Daoy (cell line): ENCODE measurements around the gene NWD2. TPM values are rescaled to one million over a fixed set of nuclear protein-coding genes. Genes with fewer than 3 reads are reported as not detected.

Source experiments
- DNase-seq: peaks from one replicate; pipeline ENCODE4 v3.0.0-alpha.2; 2015; ENCODE audit warnings: low read depth
- total RNA-seq: library from RNA; depleted of rRNA; stranded (reverse); fragments of >200 nt; shearing (Covaris generic); gene quantifications from 2 replicates; pipeline ENCODE4 v1.2.3, GENCODE V29; 2014

The NWD2 gene
- total RNA-seq, 1 experiment from 2014 or later, result not detected

- no peak for DNase-seq
Measured at GRCh38 chr4:37465296-37465695, 220.8 kb downstream of the NWD2 start.

GRCh38 chr4:37465845-37466244 lies 221.3 kb downstream of the NWD2 start:
- DNase-seq, result no peak

DNA sequence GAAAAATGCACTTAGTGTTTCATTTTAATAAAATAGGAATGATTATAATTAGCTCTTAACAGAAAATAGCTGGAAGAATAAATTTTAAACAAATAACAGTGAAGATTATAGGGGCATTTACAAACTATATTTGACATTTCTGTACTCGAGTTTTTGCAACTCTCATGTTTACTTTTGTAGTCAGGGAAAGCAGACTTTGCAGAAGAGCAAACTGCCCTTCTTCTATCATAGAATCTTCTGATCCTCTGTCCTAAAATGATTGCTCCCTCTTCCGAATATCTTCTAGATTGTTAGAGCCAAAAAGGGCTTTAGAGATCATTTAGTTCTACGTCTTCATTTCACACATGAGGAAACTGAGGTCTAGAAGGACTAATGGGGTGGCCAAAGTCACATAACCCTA lies 222.7 kb downstream of the NWD2 start:
- DNase-seq, result no peak

- no peak for DNase-seq
Measured at GRCh38 chr4:37467824-37468223, 223.3 kb downstream of the NWD2 start.

GRCh38 chr4:37469286-37469685 lies 224.7 kb downstream of the NWD2 start:
- no peak for DNase-seq

- no peak for DNase-seq
Measured at GRCh38 chr4:37470245-37470644, 225.7 kb downstream of the NWD2 start.

- DNase-seq, result no peak
Measured at GRCh38 chr4:37471093-37471492, 226.6 kb downstream of the NWD2 start.

GRCh38 chr4:37471971-37472370 lies 227.4 kb downstream of the NWD2 start:
- peak; percentile 44 for DNase-seq

GRCh38 chr4:37473807-37474206 lies 229.3 kb downstream of the NWD2 start:
- DNase-seq, result no peak

- DNase-seq, result no peak
Measured at GRCh38 chr4:37475087-37475486, 230.5 kb downstream of the NWD2 start.

- no peak for DNase-seq
Measured at GRCh38 chr4:37475776-37476175, 231.2 kb downstream of the NWD2 start.

DNA sequence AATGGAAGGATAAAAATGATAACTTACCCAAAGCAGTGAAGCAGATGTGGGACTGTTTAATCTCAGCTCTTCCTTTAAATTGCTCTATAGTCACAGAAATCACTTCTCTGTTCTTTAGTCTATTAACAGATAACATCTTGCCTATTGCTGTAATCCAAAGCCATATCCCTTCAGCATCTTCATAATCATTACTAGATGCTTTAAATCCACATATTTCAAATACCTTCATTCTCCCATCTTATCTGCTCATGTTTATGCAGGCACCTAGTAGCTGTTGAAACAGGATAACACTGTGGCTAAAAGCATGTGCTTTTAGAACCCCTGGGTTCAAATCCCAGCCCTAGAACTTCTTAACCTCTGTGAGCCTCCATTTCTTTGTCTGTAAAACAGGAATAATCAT lies 231.7 kb downstream of the NWD2 start:
- no peak for DNase-seq

DNA sequence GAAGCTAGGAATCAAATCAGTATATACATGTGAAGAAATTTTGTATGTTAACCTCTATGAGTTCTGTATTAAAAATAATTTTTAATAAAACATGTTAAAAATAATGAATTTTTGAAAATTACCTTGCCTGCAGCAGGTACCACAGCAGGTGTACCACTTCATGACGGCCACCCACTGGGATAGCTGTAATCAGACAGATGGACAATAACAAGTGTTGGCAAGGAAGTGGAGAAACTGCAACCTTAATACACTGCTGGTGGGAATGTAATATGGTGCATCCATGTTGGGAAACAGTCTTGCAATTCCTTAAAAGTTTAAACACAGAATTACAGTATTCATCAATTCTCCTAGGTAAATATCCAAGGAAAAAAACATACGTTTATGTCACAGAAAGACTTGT lies 232.1 kb downstream of the NWD2 start:
- no peak for DNase-seq

- no peak for DNase-seq
Measured at GRCh38 chr4:37477126-37477525, 232.6 kb downstream of the NWD2 start.

DNA sequence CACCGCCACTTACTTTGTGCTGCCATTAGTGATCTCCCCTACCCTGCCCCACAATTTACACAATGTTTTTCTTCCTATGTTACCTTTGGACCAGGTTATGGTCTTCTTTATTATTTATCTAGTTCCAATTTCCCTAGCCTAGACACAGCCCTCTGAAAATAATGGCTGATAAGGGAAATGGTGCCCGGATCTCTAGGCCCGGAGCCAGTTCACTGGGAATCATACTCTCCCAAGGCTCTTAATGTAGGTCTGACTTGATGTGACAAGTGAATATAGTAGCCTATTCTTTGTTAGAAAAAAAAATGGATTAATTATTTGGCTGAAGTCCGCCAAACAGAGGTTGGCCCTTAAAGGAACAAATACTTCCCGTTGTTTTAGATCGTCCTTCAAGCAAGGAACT lies 233.6 kb downstream of the NWD2 start:
- no peak for DNase-seq

DNA sequence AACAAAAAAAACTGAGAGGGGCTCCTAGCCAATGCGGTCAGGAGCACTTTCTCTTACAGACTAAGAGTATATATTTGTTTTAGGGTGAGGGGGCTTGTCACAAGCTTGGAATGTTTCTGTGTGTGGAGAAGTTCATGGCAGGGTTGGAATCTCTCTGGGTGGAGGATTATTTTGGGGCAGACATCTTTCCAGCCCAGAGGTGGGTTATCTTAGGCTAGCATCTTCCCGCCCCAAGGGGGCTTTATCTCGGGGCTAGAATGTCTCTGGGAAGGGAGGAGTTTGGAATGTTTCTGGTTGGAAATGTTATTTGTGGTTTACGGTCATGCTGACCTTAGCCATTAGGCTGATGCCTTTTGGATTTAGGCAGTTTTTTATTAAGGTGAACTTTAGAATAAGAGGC lies 236.0 kb downstream of the NWD2 start:
- DNase-seq, result no peak

DNA sequence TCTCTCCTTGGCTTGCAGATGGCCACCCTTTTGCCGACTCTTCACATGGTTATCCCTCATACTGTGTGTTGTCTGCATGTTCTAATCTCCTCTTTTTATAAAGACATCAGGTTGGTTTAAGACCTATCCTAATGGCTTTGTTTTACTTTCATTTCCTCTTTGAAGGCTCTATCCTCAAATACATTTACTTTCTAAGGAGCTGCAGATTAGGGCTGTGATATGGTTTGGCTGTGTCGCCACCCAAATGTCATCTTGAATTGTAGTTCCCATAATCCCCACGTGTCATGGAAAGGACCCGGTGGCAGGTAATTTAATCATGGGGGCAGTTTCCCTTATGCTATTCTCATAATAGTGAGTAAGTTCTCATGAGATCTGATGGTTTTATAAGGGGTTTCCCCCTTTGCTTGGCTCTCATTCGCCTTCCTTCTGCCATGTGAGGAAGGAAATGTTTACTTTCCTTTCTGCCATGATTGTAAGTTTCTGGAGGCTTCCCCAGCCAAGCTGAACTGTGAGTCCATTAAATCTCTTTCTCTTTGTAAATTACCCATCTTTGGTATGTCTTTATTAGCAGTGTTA lies 237.1 kb downstream of the NWD2 start:
- no peak for DNase-seq

DNA sequence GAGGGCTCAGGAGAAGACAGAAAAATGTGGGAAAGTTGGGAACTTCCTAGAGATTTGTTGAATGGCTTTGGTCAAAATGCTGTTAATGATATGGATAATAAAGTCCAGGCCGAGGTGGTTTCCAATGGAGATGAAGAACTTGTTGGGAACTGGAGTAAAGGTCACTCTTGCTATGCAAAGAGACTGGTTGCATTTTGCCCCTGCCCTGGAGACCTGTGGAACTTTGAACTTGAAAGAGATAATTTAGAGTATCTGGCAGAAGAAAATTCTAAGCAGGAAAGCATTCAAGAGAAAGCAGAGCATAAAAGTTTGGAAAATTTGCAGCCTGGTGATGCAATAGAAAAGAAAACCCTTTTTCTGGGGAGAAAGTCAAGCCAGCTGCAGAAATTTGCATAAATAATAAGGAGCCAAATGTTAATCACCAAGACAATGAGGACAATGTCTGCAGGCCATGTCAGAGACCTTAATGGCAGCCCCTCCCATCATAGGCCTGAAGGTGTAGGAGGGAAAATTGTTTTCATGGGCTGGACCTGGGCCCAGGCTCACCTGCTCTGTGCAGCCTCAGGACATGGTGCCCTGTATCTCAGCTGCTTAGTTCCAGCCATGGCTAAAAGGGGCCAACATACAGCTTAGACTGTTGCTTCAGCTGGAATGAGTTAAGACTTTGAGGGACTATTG lies 237.8 kb downstream of the NWD2 start:
- DNase-seq, result no peak

GRCh38 chr4:37483610-37484009 lies 239.1 kb downstream of the NWD2 start:
- DNase-seq, result no peak

DNA sequence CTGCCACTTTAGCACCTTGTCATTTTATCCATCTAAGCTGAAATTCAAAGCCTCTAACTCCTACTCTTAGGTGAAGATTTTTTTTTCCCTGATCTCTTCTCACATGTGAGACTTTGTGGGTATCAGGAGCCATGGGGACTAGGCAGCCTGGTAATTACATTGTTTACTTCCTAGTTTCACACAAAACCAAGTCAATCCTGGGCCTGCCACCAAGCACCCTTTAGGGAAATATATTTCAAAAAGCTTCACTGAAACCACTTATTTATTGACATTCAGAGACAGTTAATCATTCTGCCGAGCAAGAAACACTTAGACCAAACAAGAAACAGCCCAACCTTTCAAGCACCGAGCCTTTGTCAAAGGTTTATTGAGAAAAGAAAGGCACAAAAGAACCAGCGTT lies 241.6 kb downstream of the NWD2 start:
- DNase-seq, result no peak

DNA sequence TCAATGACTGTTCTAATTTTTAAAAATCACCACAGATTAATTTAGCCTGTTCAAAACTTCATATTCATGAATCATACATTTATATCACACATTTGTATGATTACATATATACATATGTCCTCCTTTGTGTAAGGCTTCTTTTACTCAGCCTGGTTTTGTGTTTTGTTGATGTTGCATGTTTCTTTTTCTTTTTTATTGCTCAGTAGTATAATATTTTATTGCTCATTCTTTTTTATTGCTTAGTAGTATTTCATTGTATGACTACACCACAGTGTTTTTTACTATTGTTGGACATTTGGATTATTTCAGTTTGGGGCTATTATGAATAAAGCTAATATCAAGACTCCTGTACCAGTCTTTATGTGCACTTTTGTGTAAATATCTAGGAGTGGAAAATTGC lies 243.1 kb downstream of the NWD2 start:
- no peak for DNase-seq

GRCh38 chr4:37489697-37490096 lies 245.2 kb downstream of the NWD2 start:
- no peak for DNase-seq

DNA sequence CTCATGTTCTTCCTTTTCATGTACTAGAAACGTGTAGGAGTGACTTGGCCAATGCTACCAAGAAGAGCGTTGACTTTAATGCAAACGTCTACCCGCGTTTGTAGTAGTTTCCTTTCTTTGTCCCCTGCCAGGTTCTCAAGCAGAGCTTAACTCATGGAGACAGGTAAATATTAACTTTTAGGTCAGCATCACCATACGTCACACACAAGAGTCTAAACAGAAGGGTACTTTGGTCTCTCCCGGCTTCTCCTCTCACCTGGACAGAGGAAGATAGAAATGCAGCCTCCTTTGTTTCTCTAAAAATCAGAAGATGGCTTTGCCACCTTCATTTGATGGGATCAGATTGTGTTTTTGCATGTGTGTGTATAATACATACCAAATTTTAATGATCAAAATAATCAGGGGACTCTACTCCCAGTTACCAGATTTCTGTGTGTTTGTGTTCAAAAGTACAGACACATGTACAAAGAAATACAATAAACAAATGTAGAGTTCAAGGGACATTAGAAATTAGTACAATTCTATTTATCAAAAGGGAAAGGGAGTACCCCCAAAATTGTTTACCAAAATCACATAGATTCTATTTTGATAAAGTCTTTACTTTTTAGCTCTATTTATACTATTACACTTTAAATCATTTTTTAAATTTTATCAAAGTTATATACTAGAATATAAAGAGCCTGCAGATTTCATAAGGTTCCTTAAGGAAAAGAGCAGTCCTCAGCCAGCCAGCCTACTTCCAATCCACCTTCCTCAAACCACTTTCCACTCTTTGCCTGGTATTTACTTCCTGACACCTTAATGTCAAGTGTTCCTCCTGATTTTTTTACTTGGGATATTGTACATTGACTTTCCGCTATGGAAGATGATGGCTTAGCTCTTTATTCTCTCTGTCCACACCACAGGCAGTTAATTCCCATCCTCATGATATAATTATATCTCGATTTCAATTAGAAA lies 246.1 kb downstream of the NWD2 start:
- no peak for DNase-seq
